Measurements from ENCODE around the gene ADAMTS10. TPM values are rescaled to one million over a fixed set of nuclear protein-coding genes. Genes with fewer than 3 reads are reported as not detected.

The ADAMTS10 gene
- total and polyA plus RNA-seq, 7 donors: 1.9 to 8.2 (median 3.4) TPM

- no peak overlapping the region for H3K4me3 ChIP-seq
- no peaks in the 10 kb centered on the region for H3K9me3 ChIP-seq
- H3K27me3 ChIP-seq (ENCODE audit: insufficient read depth in 3 of 3, low read length in 2 of 3): peaks cover 0 to 16% (median 9%) of the 10 kb centered on the region in 3 donors
- ATAC-seq: no peak
- TF ChIP-seq CTCF (IDR thresholded peaks at IDR 0.05): no peak
- WGBS, 3 donors: 94 to 97% (median 95%) methylated on average over 16 to 17 of the region's 17 CpGs
- H3K36me3 ChIP-seq (ENCODE audit: insufficient read depth in 1 of 2, low read depth in 1 of 2): peaks cover 0 to 5% of the 10 kb centered on the region in 2 donors
- no peak overlapping the region for H3K27ac ChIP-seq
- intact Hi-C loops (cut with DNase I): no loop called here
- H3K4me1 ChIP-seq: no peaks in the 10 kb centered on the region
- no peak for DNase-seq
Observed at GRCh38 chr19:8605514-8605913, 5.0 kb downstream of the ADAMTS10 start.

- H3K36me3 ChIP-seq (ENCODE audit: insufficient read depth in 1 of 2, low read depth in 1 of 2): peaks cover 0 to 14% of the 10 kb centered on the region in 2 donors
- 87 to 95% (median 91%) methylated on average over 5 of the region's 5 CpGs for whole genome bisulfite sequencing, 3 donors
- ATAC-seq (no peak), DNase-seq (no peak)
- no peak overlapping the region for H3K4me3 ChIP-seq
- H3K27me3 ChIP-seq (ENCODE audit: insufficient read depth in 3 of 3, low read length in 2 of 3): no peaks in the 10 kb centered on the region
- no peak overlapping the region for H3K27ac ChIP-seq
- intact Hi-C loops (cut with DNase I): no loop called here
- H3K4me1 ChIP-seq: no peaks in the 10 kb centered on the region
- no peaks in the 10 kb centered on the region for H3K9me3 ChIP-seq
- no peak for TF ChIP-seq CTCF (IDR thresholded peaks at IDR 0.05)
Observed at GRCh38 chr19:8601796-8602195, 8.7 kb downstream of the ADAMTS10 start.

- Histone ChIP-seq H3K27me3 (ENCODE audit: insufficient read depth in 3 of 3, low read length in 2 of 3) (no peaks in the 10 kb centered on the region), H3K36me3 (ENCODE audit: insufficient read depth in 1 of 2, low read depth in 1 of 2) (peaks cover 0 to 14% of the 10 kb centered on the region in 2 donors), H3K4me1 (no peaks in the 10 kb centered on the region), H3K27ac (no peak overlapping the region), H3K4me3 (no peak overlapping the region), H3K9me3 (no peaks in the 10 kb centered on the region)
- DNase-seq (no peak), ATAC-seq (no peak)
- TF ChIP-seq CTCF (IDR thresholded peaks at IDR 0.05): no peak
- intact Hi-C loops (cut with DNase I): no loop called here
- WGBS, 3 donors: 92 to 96% (median 92%) methylated on average over 16 of the region's 16 CpGs
Observed at GRCh38 chr19:8600816-8601215, 9.7 kb downstream of the ADAMTS10 start.

- TF ChIP-seq CTCF (IDR thresholded peaks at IDR 0.05): no peak
- no peaks in the 10 kb centered on the region for H3K9me3 ChIP-seq
- H3K4me3 ChIP-seq: no peak overlapping the region
- H3K36me3 ChIP-seq (ENCODE audit: insufficient read depth in 1 of 2, low read depth in 1 of 2): peaks cover 0 to 14% of the 10 kb centered on the region in 2 donors
- no peak for ATAC-seq
- no peak for DNase-seq
- no peaks in the 10 kb centered on the region for H3K27me3 ChIP-seq (ENCODE audit: insufficient read depth in 3 of 3, low read length in 2 of 3)
- H3K27ac ChIP-seq: no peak overlapping the region
- intact Hi-C loops (cut with DNase I): no loop called here
- H3K4me1 ChIP-seq: no peaks in the 10 kb centered on the region
- 95 to 100% (median 100%) methylated on average over 2 of the region's 2 CpGs for WGBS, 3 donors
Observed at GRCh38 chr19:8600064-8600463, 10.5 kb downstream of the ADAMTS10 start.

- DNase-seq (no peak), ATAC-seq (no peak)
- TF ChIP-seq CTCF (IDR thresholded peaks at IDR 0.05): no peak
- Histone ChIP-seq H3K27me3 (ENCODE audit: insufficient read depth in 3 of 3, low read length in 2 of 3) (peaks cover 0 to 16% (median 3%) of the 10 kb centered on the region in 3 donors), H3K27ac (no peak overlapping the region), H3K36me3 (ENCODE audit: insufficient read depth in 1 of 2, low read depth in 1 of 2) (peaks cover 0 to 10% of the 10 kb centered on the region in 2 donors), H3K4me1 (no peaks in the 10 kb centered on the region), H3K4me3 (no peak overlapping the region), H3K9me3 (peaks cover 3% of the 10 kb centered on the region)
- intact Hi-C loops (cut with DNase I): no loop called here
- 44 to 71% (median 48%) methylated on average over 23 of the region's 23 CpGs for WGBS, 3 donors
Observed at GRCh38 chr19:8596168-8596567, 14.3 kb downstream of the ADAMTS10 start.

All from psoas muscle (tissue), 8 donors.